Measurements from ENCODE around the gene ALOXE3.

GRCh38 chr17:8156246-8156992 is 38.1 kb upstream of the ALOXE3 start:
- TF ChIP-seq CTCF (IDR thresholded peaks at IDR 0.05) (no peak), POLR2A (IDR thresholded peaks at IDR 0.05) (peak; percentile 100)

Measured in sigmoid colon (tissue), 3 donors.